DMS53 treated with DMSO at 0.1 percent for 48 hours (cell line): ENCODE data around the gene GRM3.

Experiments used
- DNase-seq: peaks from one replicate; lab custom pipeline; 2025; ENCODE audit not compliant: unreplicated experiment; lab: John Stamatoyannopoulos, UW

GRM3 gene

DNA sequence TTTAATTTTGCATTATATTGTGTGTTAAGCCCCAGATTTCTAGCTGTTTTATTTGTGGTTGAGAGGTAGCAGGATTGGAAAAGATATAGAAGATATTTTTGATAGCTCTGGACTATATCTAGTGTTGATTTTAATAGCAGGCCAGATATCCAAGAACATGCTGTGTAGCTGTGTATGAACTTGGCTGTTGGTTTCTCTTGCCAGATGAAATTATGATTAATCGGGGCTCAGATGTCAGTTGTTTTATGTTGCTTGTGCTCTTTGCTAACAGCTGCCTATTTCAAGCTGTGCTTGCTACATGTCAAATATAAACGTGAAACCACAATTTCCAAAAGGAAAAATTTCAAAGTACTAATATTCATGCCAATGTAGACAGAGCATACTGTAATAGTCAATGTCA is 141.1 kb downstream of the GRM3 start:
- DNase-seq: no peak

GRCh38 chr7:86785641-86786040 is 141.9 kb downstream of the GRM3 start:
- no peak for DNase-seq

GRCh38 chr7:86786376-86786775 is 142.7 kb downstream of the GRM3 start:
- no peak for DNase-seq

DNA sequence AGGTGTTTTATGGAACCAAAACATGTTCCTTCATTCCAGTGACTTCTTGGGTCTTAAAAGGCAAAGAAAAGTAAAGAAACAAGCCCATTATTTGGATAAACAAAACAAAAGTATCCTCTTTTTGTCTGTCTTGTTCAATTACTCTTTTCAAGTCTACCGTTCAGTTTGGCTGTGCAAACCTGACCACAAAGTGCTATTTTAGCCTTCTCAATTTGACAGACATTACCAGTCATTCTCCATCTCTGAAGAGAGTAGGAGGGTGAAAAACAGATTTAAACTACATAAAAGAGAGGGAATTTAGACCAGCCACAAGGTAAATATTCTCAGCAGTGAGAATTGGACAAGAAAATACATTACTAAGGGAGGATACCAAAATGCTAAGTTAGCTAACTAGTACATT is 145.2 kb downstream of the GRM3 start:
- DNase-seq: no peak

- DNase-seq: no peak
Observed at GRCh38 chr7:86790383-86790782, 146.7 kb downstream of the GRM3 start.

DNA sequence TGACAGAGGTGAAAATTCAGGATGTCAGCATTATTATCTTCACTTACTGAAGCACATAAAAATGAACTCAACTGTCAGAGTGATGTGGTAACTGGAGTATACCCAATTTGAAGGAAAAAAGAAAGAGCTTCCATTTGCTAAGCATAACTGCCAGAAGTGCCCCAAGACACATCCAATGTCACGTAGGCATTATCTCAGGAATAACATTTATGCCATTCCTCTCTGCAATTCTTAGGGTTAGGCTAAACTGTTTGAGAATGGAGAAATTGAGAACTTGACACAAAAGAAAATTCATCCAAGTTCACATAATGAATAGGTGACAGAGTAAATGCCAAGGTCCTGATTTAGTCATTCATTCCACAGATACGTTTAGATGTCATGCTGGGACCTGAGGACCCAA is 148.6 kb downstream of the GRM3 start:
- no peak for DNase-seq

DNA sequence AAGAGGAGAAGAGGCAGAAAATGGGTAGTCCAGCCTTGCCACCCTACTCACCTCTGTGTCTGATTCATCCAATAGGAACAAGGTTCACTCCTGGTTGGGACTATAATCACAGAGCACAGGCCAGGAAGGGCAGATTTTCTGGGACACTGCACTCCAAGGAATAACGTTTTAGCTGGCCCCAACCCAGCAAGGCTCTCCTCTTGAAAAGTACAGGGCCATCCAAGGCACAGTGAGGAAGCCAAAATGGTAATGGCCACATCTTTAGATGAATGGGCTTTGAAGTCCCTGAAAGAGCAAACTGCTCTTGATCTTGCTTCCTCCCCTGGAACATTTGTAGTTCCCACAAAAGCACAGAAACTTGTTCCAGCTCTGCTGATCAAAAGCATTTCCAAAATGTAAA is 149.4 kb downstream of the GRM3 start:
- no peak for DNase-seq

DNA sequence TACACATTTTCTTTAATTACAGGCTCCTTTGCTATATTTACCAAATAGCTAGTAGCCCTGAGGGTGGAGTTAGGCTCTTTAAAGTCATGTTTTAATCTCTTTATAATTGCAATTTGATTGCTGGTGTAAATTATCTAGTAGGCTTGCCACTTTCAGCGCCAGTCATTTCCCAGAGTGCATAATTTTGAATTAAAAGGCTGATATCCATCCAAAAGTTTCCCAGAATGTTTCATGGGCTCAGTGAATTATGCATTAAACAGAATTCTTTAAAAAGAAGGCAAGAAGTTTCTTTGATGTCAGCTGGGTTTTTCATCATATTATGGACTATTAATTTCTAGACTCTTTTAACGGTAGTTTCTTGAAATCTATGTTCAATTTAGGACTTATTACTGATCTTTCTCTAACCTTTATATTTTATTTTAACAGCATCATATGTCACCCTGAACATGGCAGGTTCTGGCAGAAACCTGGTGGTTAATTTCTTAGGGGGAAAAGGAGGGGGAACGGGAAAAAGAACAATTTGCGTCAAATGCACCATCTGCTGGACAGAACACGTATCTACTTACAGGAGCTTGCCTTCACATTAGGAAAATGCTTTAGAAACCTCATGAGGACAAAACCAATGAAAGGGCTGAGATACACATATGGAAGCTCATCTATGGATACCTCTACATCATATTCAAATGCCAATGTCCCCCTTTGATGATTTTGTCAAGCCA is 171.1 kb downstream of the GRM3 start:
- peak; percentile 51 for DNase-seq

DNA sequence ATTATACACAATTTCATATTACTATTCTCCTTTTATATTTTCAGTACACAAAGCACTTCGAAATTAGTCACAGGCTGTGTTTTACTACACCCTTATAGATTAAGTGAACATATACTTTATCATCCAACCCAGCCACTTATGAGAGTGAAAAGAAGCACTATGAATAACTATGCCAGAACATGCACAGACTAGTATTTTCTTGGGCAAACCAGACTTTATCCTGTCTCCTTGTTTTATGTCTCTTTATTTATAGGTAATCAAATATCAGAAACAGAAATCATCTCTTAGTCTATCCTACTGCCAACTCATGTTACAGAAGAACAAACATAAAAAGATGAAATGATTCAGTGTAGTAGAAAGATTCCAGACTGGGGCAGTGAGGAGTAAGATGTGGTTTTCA is 171.8 kb downstream of the GRM3 start:
- DNase-seq: no peak

- no peak for DNase-seq
Observed at GRCh38 chr7:86818903-86819302, 175.2 kb downstream of the GRM3 start.

- DNase-seq: no peak
Observed at GRCh38 chr7:86823769-86824168, 180.1 kb downstream of the GRM3 start.

DNA sequence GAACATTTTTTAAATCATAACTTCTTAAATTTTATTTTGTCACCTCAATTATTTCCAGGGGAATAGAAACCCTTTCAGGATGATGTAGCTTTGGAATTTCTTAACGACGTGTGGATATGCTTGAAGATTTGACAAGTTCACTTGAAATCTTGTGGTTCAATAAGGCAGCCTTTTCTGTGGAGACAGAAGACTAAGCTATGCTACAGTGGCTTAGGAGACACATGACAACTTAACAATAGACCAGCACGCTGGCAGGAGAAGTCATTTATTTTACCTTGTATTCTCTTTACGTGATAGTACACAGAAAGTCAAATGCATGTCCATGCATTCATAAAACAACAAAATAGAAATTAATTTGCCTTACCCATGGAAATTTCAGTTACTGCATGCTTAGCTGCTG is 181.6 kb downstream of the GRM3 start:
- no peak for DNase-seq

GRCh38 chr7:86826948-86827347 is 183.2 kb downstream of the GRM3 start:
- DNase-seq: no peak

GRCh38 chr7:86833360-86833759 is 189.7 kb downstream of the GRM3 start:
- peak; percentile 98 for DNase-seq

DNA sequence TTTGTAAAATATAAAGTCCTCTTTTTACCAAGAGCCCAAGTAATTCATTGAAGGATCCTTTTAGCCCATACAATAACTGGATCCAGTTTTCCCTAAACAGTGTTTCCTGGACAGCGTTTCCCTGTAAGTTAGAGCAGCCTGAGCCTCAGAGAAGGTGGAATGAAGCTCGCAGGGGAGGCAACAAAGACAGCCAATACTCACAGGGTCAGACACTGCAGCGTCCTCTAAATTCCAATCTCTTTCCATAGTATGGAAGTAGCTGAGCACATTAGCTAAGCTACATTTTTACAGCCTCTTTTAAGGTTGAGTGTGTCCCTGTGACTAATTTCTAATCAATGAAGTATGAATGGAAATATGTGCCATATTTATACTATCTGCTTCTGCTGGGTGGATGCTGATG is 193.5 kb downstream of the GRM3 start:
- no peak for DNase-seq

- DNase-seq: no peak
Observed at GRCh38 chr7:86844608-86845007, 200.9 kb downstream of the GRM3 start.

DNA sequence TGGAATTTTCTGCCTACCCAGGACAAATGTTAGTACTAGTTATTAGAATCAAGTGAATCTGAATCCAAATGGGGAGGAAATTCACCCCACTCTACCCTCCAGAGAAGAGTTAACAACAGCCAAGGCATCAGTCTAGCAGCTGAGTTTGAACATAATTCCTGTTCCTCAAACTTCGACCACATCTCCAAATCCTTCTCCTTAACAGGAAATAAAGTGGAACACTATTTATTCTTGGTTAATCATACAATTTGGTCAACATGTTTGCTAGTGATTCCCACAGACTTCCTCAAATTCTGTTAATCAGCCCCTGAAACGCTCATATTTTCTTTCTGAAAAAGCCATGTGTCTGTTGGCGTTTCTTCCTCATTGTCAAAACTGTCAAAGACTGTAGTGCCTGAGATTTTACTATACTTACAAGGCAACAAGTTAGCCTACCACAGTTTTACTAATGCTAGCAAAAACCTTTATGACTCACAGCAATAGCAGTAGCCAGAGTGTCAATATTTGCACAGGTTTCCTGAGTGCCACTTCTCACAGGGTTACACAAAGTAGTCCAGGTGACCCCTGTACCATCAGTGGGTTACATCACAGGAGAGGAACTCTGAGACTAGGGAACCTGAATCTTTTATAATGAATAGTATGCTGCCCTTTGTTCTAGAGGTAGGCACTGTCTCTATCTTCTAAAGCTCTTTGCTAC is 202.9 kb downstream of the GRM3 start:
- DNase-seq: peak; percentile 100

GRCh38 chr7:86848226-86848625 is 204.5 kb downstream of the GRM3 start:
- DNase-seq: peak; percentile 9

DNA sequence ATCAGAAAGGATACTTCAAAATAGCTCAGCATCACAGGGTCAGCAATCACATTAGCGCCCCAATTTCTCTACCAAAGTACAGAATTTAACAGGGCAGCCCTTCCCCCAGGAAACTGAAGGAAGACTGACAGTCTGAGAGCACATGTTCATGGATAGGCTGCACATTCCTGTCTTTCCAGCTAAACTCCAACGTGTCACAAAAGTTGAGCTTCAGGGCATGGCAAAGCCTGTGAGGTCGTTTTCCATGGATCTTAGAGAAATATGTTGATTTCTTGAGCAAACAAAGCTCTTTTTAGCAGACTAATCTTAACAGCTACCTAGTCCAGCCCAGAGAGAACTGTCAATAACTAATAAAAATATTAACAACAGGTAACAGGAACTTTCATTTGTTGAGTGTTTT is 207.9 kb downstream of the GRM3 start:
- DNase-seq: no peak

- DNase-seq: no peak
Observed at GRCh38 chr7:86863452-86863851, 219.7 kb downstream of the GRM3 start.

- no peak for DNase-seq
Observed at GRCh38 chr7:86867163-86867762, 223.6 kb downstream of the GRM3 start.

DNA sequence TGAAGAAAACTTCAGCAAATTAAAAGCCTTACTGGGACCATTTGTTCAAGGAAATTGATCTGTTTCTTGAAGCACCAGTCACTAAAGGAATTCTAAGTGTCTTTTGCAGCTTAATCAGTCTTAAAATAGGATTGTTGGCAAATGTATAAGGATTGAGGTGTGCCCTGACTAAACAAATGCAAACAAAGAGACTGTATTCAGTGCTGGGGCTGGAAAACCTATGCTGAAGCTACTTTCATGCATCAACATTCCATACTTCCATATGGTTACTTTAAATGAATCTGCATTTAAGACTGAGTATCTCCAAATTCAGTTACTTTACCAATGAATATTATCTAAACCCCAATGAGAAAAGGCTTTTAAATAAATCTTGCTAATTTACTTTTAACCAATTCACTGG is 232.4 kb downstream of the GRM3 start:
- DNase-seq: no peak
